ENCODE data around the gene MRPS24.

MRPS24 gene

DNA sequence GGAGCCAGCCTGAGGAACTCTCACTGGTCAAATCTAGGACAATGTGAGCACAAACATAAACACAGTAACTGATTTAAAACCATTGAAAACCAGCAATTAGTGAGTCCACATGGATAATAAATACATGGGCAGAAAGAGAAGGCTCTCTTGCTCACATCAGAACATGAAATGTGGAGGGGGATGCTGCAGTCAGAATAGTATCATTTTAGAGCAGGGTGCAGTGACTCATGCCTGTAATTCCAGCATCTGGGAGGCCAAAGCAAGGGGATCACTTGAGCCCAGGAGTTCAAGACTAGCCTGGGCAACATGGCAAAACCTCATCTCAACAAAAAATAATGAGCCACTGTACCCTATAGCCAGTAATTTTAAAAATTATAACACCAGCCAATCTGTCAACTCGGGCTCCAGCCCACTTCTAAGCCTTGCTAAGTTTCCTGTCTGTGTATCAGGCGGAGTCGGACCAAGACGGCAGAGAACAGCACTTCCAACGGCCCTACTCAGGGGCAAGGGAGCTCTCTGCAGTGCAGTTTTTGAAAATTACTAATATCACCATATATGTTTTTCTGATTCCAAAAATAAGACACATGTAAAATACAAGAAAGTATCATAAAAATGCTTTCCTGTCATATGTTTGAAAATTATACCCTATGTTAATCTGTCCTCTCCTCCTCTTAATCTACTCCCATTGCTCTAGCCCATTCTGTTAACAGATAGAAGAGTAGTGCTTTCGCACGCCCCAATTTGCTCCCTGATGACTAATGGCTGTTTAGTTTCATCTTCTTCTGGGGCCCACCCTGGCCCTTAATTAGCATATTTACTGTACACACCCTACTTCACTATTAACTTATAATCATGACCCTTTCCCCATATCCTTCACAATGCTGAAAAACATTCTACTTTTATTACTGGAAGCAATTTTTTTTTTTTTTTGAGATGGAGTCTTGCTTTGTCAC lies 20.0 kb upstream of the MRPS24 start:
- H3K4me1 Mint-ChIP-seq (ENCODE audit: low read depth): peaks cover 47% of the 10 kb centered on the region
- peaks cover 9% of the 10 kb centered on the region for H3K36me3 Mint-ChIP-seq (ENCODE audit: low read depth)
- H3K27ac Mint-ChIP-seq: no peak overlapping the region
- no peaks in the 10 kb centered on the region for H3K9me3 Mint-ChIP-seq
- no peak overlapping the region for H3K4me3 Mint-ChIP-seq
- H3K27me3 Mint-ChIP-seq: no peaks in the 10 kb centered on the region

DNA sequence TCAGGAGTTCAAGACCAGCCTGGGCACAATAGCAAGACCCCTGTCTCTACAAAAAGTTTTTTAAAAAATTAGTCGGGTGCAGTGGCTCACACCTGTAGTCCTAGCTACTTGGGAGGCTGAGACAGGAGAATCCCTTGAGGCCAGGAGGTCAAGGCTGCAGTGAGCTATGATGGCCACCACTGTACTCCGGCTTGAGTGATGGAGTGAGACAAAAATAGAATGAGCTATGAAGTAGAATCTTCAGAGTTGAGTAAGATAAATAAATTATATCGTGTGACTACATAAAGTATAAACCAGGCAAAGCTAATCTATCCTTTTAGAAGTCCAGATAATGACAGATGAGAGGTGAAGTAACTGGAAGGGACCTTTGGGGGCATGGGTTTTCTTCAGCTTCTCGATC lies 15.3 kb upstream of the MRPS24 start:
- Mint-ChIP-seq H3K9me3 (no peaks in the 10 kb centered on the region), H3K27me3 (no peaks in the 10 kb centered on the region), H3K36me3 (ENCODE audit: low read depth) (peaks cover 31% of the 10 kb centered on the region), H3K4me3 (no peak overlapping the region), H3K27ac (no peak overlapping the region), H3K4me1 (ENCODE audit: low read depth) (peaks cover 12% of the 10 kb centered on the region)

DNA sequence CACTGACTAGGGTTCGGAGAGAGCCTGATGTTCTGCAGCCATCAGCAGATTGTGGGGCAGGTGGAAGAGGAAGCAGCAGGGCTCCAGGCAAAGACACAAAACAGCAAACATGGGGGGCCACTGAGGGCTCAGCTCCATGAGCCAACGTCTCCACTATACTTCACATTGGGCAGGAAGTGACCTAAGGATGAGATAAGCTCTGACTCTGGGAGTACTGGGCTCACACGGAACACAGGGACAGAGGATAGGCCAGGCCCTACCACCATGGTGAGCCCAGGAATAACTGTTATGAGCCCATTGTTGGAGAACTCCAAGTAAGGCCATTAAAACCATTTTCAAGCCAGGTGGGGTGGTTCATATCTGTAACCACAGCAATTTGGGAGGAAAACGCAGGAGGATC lies 14.9 kb upstream of the MRPS24 start:
- Mint-ChIP-seq H3K9me3 (no peaks in the 10 kb centered on the region), H3K27ac (no peak overlapping the region), H3K4me3 (no peak overlapping the region), H3K4me1 (ENCODE audit: low read depth) (peaks cover 8% of the 10 kb centered on the region), H3K27me3 (no peaks in the 10 kb centered on the region), H3K36me3 (ENCODE audit: low read depth) (peaks cover 31% of the 10 kb centered on the region)

DNA sequence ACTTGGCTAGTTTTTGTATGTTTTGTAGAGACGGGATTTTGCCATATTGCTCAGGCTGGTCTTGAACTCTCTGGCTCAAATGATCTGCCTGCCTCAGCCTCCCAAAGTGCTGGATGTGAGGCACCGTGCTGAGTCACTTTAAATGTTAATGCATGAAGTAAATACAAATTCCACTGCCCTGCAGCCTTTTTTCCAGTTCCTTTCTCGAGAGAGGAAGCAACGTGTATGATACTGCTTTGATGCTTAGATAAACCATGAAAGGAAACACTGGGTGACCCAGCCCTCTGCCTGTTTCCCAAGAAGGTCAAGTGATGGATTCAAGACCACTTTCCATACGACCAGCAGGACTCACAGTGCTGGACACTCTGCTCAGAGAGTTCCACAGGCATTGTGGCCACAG lies 11.3 kb upstream of the MRPS24 start:
- H3K9me3 Mint-ChIP-seq: no peaks in the 10 kb centered on the region
- H3K4me1 Mint-ChIP-seq (ENCODE audit: low read depth): peaks cover 3% of the 10 kb centered on the region
- H3K36me3 Mint-ChIP-seq (ENCODE audit: low read depth): peaks cover 38% of the 10 kb centered on the region
- no peak overlapping the region for H3K27ac Mint-ChIP-seq
- no peak overlapping the region for H3K4me3 Mint-ChIP-seq
- H3K27me3 Mint-ChIP-seq: no peaks in the 10 kb centered on the region

DNA sequence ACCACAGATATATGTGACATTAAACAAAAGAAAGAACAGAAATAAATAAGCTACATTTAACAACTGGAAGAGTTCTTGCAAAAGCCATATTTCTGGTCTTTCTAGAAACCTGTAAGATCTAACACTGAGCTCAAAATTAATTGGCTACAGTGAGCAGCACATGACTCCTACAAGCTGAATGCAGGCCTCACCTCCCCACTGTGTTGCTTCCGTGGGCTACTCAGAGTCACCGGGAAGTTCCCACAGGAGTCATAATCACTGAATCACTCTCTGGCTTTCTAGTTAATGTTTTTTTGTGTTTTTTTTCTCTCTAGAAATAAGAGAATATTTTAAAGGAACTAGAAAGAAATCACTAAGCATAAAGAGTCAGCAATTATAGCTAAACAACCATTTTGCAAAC lies 10.2 kb upstream of the MRPS24 start:
- peaks cover 37% of the 10 kb centered on the region for H3K36me3 Mint-ChIP-seq (ENCODE audit: low read depth)
- no peak overlapping the region for H3K4me3 Mint-ChIP-seq
- H3K27ac Mint-ChIP-seq: no peak overlapping the region

DNA sequence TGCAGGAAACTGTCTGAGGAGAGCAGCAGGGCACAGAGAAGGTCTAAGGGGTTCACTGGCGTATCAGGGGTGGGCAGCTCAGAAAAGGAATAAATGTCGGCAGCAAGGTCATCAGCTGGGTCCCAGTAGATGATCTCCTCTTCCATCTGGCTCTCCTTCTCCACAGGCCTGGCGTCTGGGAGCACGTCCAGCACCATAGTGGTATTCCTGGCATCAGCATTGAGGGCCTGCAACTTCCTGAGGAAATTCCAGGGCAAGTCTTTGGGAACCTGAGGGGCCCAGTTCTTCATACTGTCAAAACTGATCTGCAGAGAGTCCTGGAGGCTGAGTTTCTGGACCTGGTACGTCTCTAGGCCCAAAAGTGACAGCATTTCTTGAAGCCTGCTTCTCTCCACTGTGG lies 9.6 kb upstream of the MRPS24 start:
- H3K4me3 Mint-ChIP-seq: no peak overlapping the region
- H3K27me3 Mint-ChIP-seq: no peaks in the 10 kb centered on the region
- H3K27ac Mint-ChIP-seq: no peak overlapping the region
- no peaks in the 10 kb centered on the region for H3K9me3 Mint-ChIP-seq
- H3K4me1 Mint-ChIP-seq (ENCODE audit: low read depth): peaks cover 3% of the 10 kb centered on the region
- H3K36me3 Mint-ChIP-seq (ENCODE audit: low read depth): peaks cover 33% of the 10 kb centered on the region

More for the DNA sequence above, 10.2 kb upstream of the MRPS24 start:
- H3K27me3 Mint-ChIP-seq: no peaks in the 10 kb centered on the region
- peaks cover 3% of the 10 kb centered on the region for H3K4me1 Mint-ChIP-seq (ENCODE audit: low read depth)
- no peaks in the 10 kb centered on the region for H3K9me3 Mint-ChIP-seq

DNA sequence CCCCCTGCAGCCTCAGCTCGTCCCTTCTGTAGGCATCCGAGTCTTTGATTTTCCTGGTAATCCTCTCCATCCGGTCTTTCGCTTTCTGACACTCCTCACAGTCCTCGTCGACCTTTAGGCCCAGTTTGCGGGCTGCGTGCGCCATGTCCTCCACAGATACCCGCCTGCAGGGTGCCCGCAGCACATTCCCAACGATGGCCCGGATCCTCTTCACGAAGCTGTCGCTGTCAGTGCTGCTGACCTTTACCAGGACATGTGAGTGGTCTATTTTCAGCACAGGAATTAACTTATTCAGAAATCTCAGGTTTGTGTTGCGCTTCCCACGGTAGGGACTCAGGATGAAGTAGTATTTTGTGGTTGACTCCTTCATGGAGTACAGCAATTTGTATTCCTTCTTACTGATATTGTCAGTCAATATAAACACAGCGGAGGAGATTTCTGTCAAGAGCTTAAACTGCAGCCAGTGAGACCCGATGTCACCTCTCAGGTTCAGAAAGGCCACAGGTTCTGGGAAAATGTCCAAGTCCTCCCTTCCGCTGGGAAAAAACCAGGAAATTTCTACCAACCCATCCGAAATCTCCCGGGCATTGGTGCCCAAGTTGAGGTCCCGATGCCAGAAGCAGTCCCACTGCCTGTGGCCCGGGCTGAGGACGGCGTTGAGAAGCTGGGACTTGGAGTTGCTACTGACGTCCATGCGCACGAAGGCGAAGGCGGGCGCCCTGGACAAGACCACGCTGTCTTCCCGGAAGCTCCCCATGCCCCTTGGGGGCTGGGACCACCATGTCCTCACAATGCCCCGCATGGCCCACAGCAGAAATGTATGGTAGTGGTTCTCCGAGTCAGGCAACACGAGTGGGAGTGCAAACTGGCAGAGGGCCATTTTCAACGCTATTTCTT lies 8.9 kb upstream of the MRPS24 start:
- Mint-ChIP-seq H3K27ac (no peak overlapping the region), H3K4me3 (no peak overlapping the region), H3K36me3 (ENCODE audit: low read depth) (peaks cover 31% of the 10 kb centered on the region)

DNA sequence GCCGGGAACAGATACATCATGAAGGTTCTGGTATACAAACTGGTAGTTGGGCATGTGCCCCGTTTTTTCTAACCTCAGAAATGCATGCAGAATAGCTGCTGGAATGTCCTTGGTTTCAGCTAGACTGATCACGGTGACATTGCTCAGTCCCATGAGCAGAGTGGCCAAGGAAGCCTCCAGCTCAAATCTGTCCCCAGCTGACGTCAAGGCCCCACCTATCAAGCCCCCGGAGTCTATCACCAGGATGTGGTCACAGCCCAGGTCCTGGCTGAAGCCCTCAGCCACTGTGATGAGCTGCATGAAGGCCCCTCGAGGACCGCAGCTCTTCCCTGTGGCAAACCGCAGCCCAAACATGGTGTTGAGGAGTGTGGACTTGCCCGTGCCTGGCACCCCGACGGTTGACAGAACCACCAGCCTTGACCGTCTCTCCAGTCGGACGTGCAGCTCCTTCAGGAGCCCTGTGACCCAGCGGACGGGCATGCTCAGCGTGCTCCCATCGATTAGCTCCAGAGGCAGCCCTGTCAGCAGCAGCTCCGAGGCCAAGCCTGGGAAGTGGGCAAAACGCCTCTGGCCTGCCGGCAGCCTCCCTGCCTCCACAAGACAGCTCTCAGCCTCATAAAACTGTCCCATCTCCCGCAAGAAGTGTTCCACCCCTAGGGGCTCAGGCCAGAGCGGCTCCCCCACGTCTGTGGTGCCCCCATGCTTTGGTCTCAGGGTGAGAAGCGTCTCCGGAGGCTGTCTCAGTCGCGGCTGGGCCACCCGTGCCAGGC lies 7.8 kb upstream of the MRPS24 start:
- Mint-ChIP-seq H3K4me3 (no peak overlapping the region), H3K27me3 (no peaks in the 10 kb centered on the region), H3K9me3 (no peaks in the 10 kb centered on the region), H3K36me3 (ENCODE audit: low read depth) (peaks cover 32% of the 10 kb centered on the region), H3K27ac (no peak overlapping the region), H3K4me1 (ENCODE audit: low read depth) (peaks cover 14% of the 10 kb centered on the region)

More for the DNA sequence above, 8.9 kb upstream of the MRPS24 start:
- Mint-ChIP-seq H3K9me3 (no peaks in the 10 kb centered on the region), H3K4me1 (ENCODE audit: low read depth) (peaks cover 4% of the 10 kb centered on the region), H3K27me3 (no peaks in the 10 kb centered on the region)

DNA sequence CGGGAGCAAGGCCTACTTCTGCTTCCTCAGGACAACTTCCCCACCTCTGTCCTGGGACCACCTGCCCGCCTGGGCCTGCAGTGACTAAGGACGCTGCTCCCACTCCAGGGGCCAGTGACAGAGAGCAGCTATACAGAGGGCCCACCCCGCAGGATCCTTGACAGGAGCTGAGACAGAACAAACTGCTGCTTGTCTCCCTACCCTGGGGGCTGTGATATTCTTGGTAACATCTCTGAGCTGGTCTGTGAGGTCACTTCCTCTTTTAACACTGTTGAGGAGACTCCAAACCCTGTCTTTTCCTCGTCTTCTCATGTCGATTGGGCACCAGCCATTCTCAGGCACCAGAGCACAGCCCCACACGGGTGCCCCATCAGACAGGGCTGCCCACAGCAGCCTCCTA lies 6.9 kb upstream of the MRPS24 start:
- H3K36me3 Mint-ChIP-seq (ENCODE audit: low read depth): peaks cover 24% of the 10 kb centered on the region
- H3K27ac Mint-ChIP-seq: no peak overlapping the region
- no peaks in the 10 kb centered on the region for H3K9me3 Mint-ChIP-seq
- H3K4me1 Mint-ChIP-seq (ENCODE audit: low read depth): peaks cover 16% of the 10 kb centered on the region
- peaks cover 5% of the 10 kb centered on the region for H3K27me3 Mint-ChIP-seq
- no peak overlapping the region for H3K4me3 Mint-ChIP-seq

DNA sequence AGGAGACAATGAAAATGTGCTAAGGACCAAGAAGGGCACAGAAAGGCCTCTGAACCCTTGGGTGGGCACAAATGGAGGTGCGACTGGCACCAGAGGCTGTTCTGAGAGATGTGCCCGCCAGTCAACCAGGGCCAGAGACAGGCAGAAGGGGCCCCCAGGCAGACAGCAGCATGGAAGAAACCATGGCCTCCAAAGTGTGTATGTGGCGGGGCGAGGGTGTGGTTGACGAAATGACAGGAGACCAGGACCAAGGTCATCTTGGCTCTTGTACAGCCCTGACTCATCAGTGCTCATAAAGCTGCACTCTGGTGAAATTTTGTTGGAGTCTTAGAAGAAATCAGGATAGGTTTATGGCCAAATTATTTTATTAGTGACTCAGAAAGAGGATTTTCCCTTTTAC lies 4.0 kb upstream of the MRPS24 start:
- H3K36me3 Mint-ChIP-seq (ENCODE audit: low read depth): peaks cover 12% of the 10 kb centered on the region
- H3K4me3 Mint-ChIP-seq: no peak overlapping the region
- no peaks in the 10 kb centered on the region for H3K9me3 Mint-ChIP-seq
- peaks cover 9% of the 10 kb centered on the region for H3K27me3 Mint-ChIP-seq
- H3K27ac Mint-ChIP-seq: no peak overlapping the region
- peaks cover 37% of the 10 kb centered on the region for H3K4me1 Mint-ChIP-seq (ENCODE audit: low read depth)

DNA sequence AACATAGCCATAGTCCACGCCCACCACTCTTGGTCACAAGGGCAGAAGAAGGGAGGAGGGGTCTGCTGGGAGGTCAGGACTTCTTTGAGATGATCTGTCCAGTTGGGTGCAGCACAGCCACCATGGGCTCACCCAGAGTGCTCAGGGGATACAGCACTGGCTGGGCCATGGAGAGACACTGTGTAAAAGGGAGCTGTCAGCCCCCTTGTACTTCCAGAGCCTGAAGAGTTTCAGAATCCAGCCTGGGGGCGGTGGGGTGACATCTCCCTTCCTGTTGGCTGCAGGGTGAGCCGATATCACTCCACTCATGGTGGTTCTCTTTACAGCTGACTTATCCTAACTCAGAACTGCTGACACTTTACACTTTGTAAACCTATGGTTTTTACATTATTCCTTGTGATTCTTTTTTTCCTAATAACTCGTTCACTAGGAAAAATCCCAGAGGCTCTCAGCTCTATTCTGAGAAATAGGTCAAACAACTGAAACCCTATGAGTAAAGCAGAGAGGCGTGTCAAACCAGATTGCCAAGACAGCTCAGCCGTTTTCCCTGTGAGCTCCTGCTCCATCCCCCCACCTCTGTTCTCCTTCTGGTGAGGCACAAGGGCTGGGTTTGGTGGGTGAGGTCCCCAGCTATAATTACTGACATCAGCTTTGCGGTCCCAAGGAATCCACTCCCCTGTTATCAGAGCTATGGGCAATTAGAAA lies 3.2 kb upstream of the MRPS24 start:
- peaks cover 5% of the 10 kb centered on the region for H3K36me3 Mint-ChIP-seq (ENCODE audit: low read depth)
- no peak overlapping the region for H3K27ac Mint-ChIP-seq
- H3K4me1 Mint-ChIP-seq (ENCODE audit: low read depth): peaks cover 42% of the 10 kb centered on the region
- H3K27me3 Mint-ChIP-seq: peaks cover 9% of the 10 kb centered on the region
- H3K4me3 Mint-ChIP-seq: no peak overlapping the region
- no peaks in the 10 kb centered on the region for H3K9me3 Mint-ChIP-seq

DNA sequence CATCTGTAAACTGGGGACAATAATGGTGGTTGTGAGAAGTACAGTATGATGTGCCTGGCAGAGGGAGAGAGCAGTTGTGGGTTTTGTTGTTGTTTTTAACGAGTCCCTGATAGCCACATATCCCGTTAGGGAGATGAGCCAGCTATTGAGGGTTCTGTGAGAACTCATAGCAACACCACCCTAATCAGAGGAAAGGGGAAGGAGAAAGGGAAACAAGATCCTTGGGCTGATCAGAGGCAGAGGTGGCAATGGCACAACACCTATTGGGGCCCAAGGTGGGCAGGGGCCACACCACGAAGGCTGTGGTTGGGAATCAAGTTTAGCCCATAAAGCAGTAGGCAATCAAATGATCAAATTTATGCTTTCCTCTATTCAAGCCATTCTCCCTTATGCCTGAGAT lies 1.7 kb upstream of the MRPS24 start:
- peaks cover 9% of the 10 kb centered on the region for H3K27me3 Mint-ChIP-seq
- H3K27ac Mint-ChIP-seq: no peak overlapping the region
- H3K36me3 Mint-ChIP-seq (ENCODE audit: low read depth): peaks cover 15% of the 10 kb centered on the region
- H3K9me3 Mint-ChIP-seq: no peaks in the 10 kb centered on the region
- no peak overlapping the region for H3K4me3 Mint-ChIP-seq
- peaks cover 39% of the 10 kb centered on the region for H3K4me1 Mint-ChIP-seq (ENCODE audit: low read depth)

DNA sequence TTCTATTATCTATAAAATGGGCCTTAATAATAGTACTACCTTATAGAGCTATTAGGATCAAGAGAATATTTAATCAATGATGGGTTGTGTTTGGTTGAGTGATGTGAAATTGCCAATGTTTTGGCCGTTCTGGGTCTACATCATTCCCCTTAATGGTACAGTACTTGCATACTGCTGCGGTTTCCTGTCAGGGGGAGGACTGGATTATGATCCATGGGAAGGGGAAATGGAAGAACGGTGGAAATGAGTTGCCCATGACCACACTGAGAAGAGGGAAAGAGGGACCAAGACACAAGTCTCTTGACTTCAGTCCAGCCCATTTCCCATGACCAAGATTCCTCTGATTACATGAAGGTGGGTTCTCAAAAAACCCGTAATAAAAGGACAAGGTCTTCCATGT lies 999 bp upstream of the MRPS24 start:
- Mint-ChIP-seq H3K4me1 (ENCODE audit: low read depth) (peaks cover 39% of the 10 kb centered on the region), H3K9me3 (no peaks in the 10 kb centered on the region), H3K36me3 (ENCODE audit: low read depth) (peaks cover 21% of the 10 kb centered on the region), H3K27me3 (peaks cover 9% of the 10 kb centered on the region), H3K27ac (no peak overlapping the region), H3K4me3 (peak overlapping the region; percentile 86)

DNA sequence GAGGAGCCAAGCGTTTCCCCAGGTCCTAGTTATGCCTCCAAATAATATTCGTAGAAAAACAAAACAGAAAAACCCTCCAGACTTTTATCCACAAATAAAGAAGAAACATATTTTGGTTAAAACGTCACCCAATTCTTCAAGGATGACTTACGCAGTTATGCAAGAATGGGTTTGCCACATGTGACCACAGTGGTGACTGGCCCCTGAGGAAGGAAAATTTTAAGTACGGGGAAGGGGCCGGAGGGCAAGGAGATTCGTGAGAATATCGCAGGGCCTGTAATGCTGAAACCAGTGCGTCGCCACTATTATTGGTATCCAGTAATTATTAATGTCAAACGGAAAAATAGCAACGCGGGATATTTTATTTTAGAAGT lies 537 bp upstream of the MRPS24 start:
- Mint-ChIP-seq H3K4me1 (ENCODE audit: low read depth) (peaks cover 39% of the 10 kb centered on the region), H3K36me3 (ENCODE audit: low read depth) (peaks cover 24% of the 10 kb centered on the region), H3K27me3 (peaks cover 9% of the 10 kb centered on the region), H3K9me3 (no peaks in the 10 kb centered on the region), H3K27ac (peak overlapping the region; percentile 95), H3K4me3 (peak overlapping the region; percentile 86)
